Left ventricle myocardium inferior (tissue), 1 donor: Measurements from ENCODE around the gene COMMD7. TPM values are rescaled to one million over a fixed set of nuclear protein-coding genes. Genes with fewer than 3 reads are reported as not detected.
"Not testable (repeated sequence)": the region's sequence is repeated elsewhere in the genome, so short reads cannot be mapped to it uniquely, and the experiment has no call there.

Experiments used
- DNase-seq: peaks from one replicate; pipeline ENCODE4 v3.0.0-alpha.2; 2020
- H3K27ac ChIP-seq: fragments of 200-600 bp; replicated peaks from 2 replicates; pipeline ENCODE4 v1.8.0; 2021
- H3K27me3 ChIP-seq: fragments of 200-600 bp; 2 replicates; pipeline ENCODE4 v1.8.0; 2021; ENCODE audit warnings: low read depth
- H3K36me3 ChIP-seq: fragments of 200-600 bp; 2 replicates; pipeline ENCODE4 v1.8.0; 2021
- H3K4me1 ChIP-seq: fragments of 200-600 bp; 2 replicates; pipeline ENCODE4 v1.8.0; 2021
- H3K4me3 ChIP-seq: fragments of 200-600 bp; 2 replicates; pipeline ENCODE4 v1.8.0; 2021; ENCODE audit warnings: mild to moderate bottlenecking, moderate library complexity
- H3K9me3 ChIP-seq: fragments of 200-600 bp; replicated peaks from 2 replicates; pipeline ENCODE4 v1.8.0; 2021
- intact Hi-C: fragments of 100-400 bp; cut with micrococcal nuclease; formaldehyde crosslinking; loops from one replicate; pipeline ENCODE4 v1.11.0; 2022
- total RNA-seq: library from RNA; stranded (reverse); fragmentation: NEBNext Ultra II Directional; extraction: Animal tissue kit (Norgen Biotek cat#: 25700); gene quantifications from one replicate; pipeline ENCODE4 v1.2.1, GENCODE V29; 2021
- TF ChIP-seq, protein P1 (sequence below): fragments of 200-600 bp; IDR thresholded peaks from 2 replicates; pipeline ENCODE4 v1.8.0; 2021; ENCODE audit warnings: antibody characterized with exemption, mild to moderate bottlenecking, borderline replicate concordance
- donor health status: DM: no; HTN: yes; CAD: no; lungs with severe emphysema.

The COMMD7 gene
- total RNA-seq, 1 donor from 2014 or later, result 47.2 TPM

DNA sequence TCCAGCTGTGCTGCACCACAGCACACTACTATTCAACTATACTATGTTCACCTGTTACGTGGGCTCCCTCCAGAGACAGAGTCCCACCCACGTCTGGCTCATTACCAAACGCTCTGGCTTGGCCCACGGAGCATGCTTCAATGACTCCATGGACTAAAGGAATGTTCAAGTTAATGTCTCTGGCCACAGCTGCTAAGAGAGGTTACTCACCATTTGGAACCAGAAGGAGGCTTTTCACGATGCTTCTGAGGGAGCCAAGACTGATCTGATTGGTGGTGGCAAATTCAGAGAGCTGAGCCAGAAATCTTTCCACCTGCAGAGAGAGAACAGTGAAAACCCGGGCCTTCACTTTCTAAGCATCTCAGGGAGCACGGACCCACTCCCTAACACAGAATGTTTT, 15.6 kb downstream of the COMMD7 start:
- Histone ChIP-seq H3K36me3 (peaks cover 35% of the 10 kb centered on the region), H3K9me3 (no peaks in the 10 kb centered on the region), H3K4me1 (peaks cover 7% of the 10 kb centered on the region), H3K4me3 (no peak overlapping the region), H3K27ac (no peak overlapping the region), H3K27me3 (no peaks in the 10 kb centered on the region)
- TF ChIP-seq, protein P1, sequence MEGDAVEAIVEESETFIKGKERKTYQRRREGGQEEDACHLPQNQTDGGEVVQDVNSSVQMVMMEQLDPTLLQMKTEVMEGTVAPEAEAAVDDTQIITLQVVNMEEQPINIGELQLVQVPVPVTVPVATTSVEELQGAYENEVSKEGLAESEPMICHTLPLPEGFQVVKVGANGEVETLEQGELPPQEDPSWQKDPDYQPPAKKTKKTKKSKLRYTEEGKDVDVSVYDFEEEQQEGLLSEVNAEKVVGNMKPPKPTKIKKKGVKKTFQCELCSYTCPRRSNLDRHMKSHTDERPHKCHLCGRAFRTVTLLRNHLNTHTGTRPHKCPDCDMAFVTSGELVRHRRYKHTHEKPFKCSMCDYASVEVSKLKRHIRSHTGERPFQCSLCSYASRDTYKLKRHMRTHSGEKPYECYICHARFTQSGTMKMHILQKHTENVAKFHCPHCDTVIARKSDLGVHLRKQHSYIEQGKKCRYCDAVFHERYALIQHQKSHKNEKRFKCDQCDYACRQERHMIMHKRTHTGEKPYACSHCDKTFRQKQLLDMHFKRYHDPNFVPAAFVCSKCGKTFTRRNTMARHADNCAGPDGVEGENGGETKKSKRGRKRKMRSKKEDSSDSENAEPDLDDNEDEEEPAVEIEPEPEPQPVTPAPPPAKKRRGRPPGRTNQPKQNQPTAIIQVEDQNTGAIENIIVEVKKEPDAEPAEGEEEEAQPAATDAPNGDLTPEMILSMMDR, result no peak
- intact Hi-C loops, result no loop called here
- no peak for DNase-seq

DNA sequence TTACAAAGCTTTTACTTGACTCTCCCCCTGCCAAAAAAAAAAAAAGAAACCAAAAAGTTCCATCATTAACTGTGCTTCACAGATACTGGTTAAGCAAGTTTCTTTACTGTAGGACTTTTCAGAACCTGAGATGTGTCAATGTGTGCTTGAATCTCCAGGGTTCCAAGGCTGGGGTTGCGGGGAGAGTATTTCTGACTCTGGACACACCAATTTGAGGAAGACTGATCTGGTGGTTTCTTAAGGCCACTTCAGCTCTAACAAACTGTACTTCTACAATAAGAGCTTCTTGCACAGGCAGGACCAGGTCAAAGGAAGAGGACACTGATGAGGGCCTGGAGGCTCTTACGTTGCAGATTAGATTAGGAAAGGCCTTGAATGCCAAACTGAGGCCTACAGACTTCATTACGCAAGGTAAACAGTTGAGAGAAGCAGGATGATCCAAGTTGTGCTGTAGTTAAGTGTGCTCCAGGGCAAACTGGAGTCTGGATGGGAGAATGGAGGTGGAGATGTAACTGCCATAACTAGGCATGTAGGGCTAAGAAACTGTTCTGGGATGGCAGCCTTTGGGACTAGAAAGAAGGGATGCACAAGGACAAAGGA, 24.4 kb downstream of the COMMD7 start:
- Histone ChIP-seq H3K36me3 (peaks cover 36% of the 10 kb centered on the region), H3K4me3 (no peak overlapping the region), H3K9me3 (no peaks in the 10 kb centered on the region), H3K27me3 (no peaks in the 10 kb centered on the region), H3K4me1 (peaks cover 3% of the 10 kb centered on the region), H3K27ac (no peak overlapping the region)
- intact Hi-C loops, result no loop called here
- TF ChIP-seq, protein P1, result no peak
- no peak for DNase-seq

DNA sequence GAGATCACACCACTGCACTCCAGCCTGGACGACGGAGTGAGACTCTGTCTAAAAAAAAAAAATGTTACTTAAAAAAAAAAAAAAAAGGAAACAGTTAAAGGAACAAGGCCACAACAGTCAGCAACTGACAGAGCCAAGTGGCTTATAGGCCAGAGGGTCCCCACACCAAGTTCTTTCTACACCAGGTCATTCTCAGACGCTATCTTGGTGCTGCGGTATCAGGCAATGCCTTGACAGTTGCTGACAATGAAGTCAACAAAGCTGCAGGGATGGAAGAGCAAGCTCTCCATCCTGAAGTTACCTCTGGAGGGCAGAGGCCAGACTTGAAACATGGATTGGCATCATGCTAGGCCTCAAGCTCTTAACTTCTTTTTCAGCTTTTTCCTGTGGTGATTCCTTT, 31.9 kb downstream of the COMMD7 start:
- H3K4me1 ChIP-seq, result peaks cover 34% of the 10 kb centered on the region
- intact Hi-C loops, result no loop called here
- no peak overlapping the region for H3K4me3 ChIP-seq
- H3K9me3 ChIP-seq, result no peaks in the 10 kb centered on the region
- no peak overlapping the region for H3K27ac ChIP-seq
- DNase-seq, result no peak
- TF ChIP-seq, protein P1, result no peak
- H3K36me3 ChIP-seq, result peaks cover 5% of the 10 kb centered on the region
- H3K27me3 ChIP-seq, result no peaks in the 10 kb centered on the region

DNA sequence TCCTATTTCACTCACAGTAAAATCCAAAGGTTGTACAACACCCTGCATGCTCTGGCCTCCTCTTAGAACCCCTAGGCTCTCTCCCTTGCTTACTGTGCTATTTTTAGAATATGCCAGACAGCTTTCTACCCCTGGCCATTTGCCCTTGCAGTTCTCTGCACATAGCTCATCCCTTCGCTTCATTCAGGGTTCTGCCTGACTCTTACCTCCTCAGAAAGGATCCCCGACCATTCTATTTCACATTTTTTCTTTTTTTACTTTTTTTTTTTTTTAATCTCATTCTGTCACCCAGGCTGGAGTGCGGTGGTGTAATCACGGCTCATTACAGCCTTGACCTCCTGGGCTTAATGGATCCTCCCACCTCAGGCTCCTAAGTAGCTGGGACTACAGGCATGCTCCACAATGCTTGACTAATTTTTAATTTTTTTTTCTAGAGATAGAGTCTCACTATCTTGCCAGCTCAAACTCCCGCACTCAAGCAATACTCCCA, 33.6 kb downstream of the COMMD7 start:
- no peaks in the 10 kb centered on the region for H3K9me3 ChIP-seq
- no peak for DNase-seq
- no peaks in the 10 kb centered on the region for H3K27me3 ChIP-seq
- TF ChIP-seq, protein P1, result no peak
- H3K36me3 ChIP-seq, result peaks cover 18% of the 10 kb centered on the region
- peak overlapping the region; percentile 75 for H3K27ac ChIP-seq
- intact Hi-C loops, result no loop called here
- no peak overlapping the region for H3K4me3 ChIP-seq
- H3K4me1 ChIP-seq, result peaks cover 34% of the 10 kb centered on the region

DNA sequence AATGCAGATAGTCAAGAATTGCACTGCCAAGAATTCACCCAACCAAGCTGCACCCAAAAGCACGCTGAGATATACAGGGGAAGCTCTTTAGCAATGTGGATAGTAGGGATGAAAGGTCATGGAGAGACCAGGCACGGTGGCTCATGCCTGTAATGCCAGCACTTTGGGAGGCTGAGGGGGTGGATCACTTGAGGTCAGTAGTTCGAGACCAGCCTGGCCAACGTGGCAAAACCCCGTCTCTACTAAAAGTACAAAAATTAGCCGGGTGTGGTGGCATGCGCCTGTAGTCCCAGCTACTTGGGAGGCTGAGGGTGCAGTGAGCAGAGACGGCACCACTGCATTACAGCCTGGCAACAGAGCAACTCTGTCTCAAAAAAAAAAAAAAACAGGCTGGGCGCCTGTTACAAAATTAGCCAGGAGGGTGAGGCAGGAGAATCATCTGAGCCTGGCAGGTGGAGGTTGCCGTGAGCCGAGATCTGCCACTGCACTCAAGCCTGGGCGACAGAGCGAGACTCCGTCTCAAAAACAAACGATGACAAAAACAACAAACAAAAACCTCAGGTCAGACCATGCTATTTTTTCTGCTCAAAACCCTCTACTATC, 34.1 kb downstream of the COMMD7 start:
- DNase-seq, intact Hi-C loops, H3K9me3 ChIP-seq, H3K27me3 ChIP-seq, H3K4me3 ChIP-seq: not testable (repeated sequence)
- Histone ChIP-seq H3K4me1 (peaks cover 34% of the 10 kb centered on the region), H3K36me3 (peaks cover 22% of the 10 kb centered on the region), H3K27ac (peak overlapping the region; percentile 75)
